ENCODE measurements around the gene CDH2. TPM values are rescaled to one million over a fixed set of nuclear protein-coding genes. Genes with fewer than 3 reads are reported as not detected.

CDH2 gene
- total and polyA plus RNA-seq, 2 donors (not counting 1 experiment from before 2014, with no cell fraction given), result 2.0 to 15.3 TPM

DNA sequence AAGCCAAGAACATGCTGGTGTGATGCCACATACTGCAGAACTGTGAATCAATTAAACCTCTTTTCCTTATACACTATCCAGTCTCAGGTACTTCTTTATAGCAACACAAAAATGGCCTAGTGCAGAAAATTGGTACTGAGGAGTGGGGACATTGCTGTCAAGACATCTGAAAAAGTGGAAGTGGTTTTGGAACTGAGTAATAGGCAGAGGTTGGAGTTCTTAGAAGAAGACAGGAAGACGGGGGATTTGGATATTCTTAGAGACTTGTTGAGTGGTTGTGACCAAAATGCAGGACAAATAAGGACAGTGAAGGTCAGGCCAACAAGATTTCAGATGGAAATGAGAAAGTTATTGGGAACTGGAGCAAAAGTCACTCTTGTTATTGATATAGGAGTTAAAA, 31.3 kb upstream of the CDH2 start:
- peaks cover 4% of the 10 kb centered on the region for H3K4me1 ChIP-seq (ENCODE audit: control insufficient read depth, extremely low read depth, insufficient read depth, low read length)
- H3K27ac ChIP-seq (ENCODE audit: insufficient read depth, low read length), result no peak overlapping the region
- DNase-seq (ENCODE audit: low read depth in 2 of 2), result no peak
- no peak overlapping the region for H3K4me2 ChIP-seq (ENCODE audit: extremely low read depth, insufficient read depth, low read length)
- no peaks in the 10 kb centered on the region for H3K27me3 ChIP-seq (ENCODE audit: control insufficient read depth, insufficient read depth, low read length)
- H3K9me3 ChIP-seq (ENCODE audit: control insufficient read depth, insufficient read depth, low read depth, low read length), result no peaks in the 10 kb centered on the region
- no peaks in the 10 kb centered on the region for H3K79me2 ChIP-seq (ENCODE audit: control insufficient read depth, insufficient read depth, low read length)
- no peak for TF ChIP-seq EZH2 (IDR thresholded peaks at IDR 0.05; ENCODE audit: low read length, missing control alignments)
- TF ChIP-seq, protein P1, sequence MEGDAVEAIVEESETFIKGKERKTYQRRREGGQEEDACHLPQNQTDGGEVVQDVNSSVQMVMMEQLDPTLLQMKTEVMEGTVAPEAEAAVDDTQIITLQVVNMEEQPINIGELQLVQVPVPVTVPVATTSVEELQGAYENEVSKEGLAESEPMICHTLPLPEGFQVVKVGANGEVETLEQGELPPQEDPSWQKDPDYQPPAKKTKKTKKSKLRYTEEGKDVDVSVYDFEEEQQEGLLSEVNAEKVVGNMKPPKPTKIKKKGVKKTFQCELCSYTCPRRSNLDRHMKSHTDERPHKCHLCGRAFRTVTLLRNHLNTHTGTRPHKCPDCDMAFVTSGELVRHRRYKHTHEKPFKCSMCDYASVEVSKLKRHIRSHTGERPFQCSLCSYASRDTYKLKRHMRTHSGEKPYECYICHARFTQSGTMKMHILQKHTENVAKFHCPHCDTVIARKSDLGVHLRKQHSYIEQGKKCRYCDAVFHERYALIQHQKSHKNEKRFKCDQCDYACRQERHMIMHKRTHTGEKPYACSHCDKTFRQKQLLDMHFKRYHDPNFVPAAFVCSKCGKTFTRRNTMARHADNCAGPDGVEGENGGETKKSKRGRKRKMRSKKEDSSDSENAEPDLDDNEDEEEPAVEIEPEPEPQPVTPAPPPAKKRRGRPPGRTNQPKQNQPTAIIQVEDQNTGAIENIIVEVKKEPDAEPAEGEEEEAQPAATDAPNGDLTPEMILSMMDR (conservative IDR thresholded peaks at IDR 0.05 in 1 of 2, IDR thresholded peaks at IDR 0.05 in 1 of 2; ENCODE audit: low read depth in 1 of 2, low read length in 2 of 2), result no peak
- no peak overlapping the region for H2AFZ ChIP-seq (ENCODE audit: low read length)
- H3K4me3 ChIP-seq (replicated peaks in 1 of 4; ENCODE audit: control extremely low read depth in 1 of 4, insufficient read depth in 1 of 4, low read depth in 3 of 4, low read length in 4 of 4), result no peak overlapping the region
- no peaks in the 10 kb centered on the region for H3K36me3 ChIP-seq (ENCODE audit: control insufficient read depth, insufficient read depth, low read length)
- no peaks in the 10 kb centered on the region for H4K20me1 ChIP-seq (ENCODE audit: control insufficient read depth, extremely low read depth, insufficient read depth, low read length)
- H3K9ac ChIP-seq (ENCODE audit: insufficient read depth, low read length), result no peak overlapping the region

DNA sequence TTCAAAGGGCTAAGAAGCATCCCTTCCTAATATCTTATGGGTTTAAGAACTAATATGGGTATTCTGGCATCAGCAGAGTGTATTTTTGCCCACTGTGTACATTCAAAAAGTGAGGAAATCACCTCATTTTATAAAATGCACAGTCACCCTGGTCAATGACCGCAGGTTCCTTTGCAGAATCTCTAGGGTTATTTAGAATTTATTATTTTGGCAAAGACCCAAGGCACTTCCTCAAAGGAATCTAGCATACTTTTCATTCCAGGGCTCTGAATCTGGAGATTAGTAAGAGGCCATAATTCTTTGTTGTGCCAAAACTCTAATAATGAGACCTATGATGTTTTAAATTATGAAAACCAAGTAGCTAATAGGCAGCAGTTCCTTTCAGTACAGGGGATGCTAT, 27.2 kb upstream of the CDH2 start:
- Histone ChIP-seq H3K9me3 (ENCODE audit: control insufficient read depth, insufficient read depth, low read depth, low read length) (no peaks in the 10 kb centered on the region), H3K4me1 (ENCODE audit: control insufficient read depth, extremely low read depth, insufficient read depth, low read length) (peaks cover 4% of the 10 kb centered on the region), H3K9ac (ENCODE audit: insufficient read depth, low read length) (no peak overlapping the region), H3K27me3 (ENCODE audit: control insufficient read depth, insufficient read depth, low read length) (no peaks in the 10 kb centered on the region), H3K4me2 (ENCODE audit: extremely low read depth, insufficient read depth, low read length) (peak overlapping the region; percentile 46), H3K79me2 (ENCODE audit: control insufficient read depth, insufficient read depth, low read length) (no peaks in the 10 kb centered on the region), H3K36me3 (ENCODE audit: control insufficient read depth, insufficient read depth, low read length) (no peaks in the 10 kb centered on the region), H3K27ac (ENCODE audit: insufficient read depth, low read length) (no peak overlapping the region), H4K20me1 (ENCODE audit: control insufficient read depth, extremely low read depth, insufficient read depth, low read length) (no peaks in the 10 kb centered on the region), H2AFZ (ENCODE audit: low read length) (no peak overlapping the region), H3K4me3 (replicated peaks in 1 of 4; ENCODE audit: control extremely low read depth in 1 of 4, insufficient read depth in 1 of 4, low read depth in 3 of 4, low read length in 4 of 4) (no peak overlapping the region)
- peak; percentile 62 to 94 for DNase-seq (ENCODE audit: low read depth in 2 of 2)
- TF ChIP-seq EZH2 (IDR thresholded peaks at IDR 0.05; ENCODE audit: low read length, missing control alignments), result no peak
- TF ChIP-seq, protein P1 (conservative IDR thresholded peaks at IDR 0.05 in 1 of 2, IDR thresholded peaks at IDR 0.05 in 1 of 2; ENCODE audit: low read depth in 1 of 2, low read length in 2 of 2), result no peak

DNA sequence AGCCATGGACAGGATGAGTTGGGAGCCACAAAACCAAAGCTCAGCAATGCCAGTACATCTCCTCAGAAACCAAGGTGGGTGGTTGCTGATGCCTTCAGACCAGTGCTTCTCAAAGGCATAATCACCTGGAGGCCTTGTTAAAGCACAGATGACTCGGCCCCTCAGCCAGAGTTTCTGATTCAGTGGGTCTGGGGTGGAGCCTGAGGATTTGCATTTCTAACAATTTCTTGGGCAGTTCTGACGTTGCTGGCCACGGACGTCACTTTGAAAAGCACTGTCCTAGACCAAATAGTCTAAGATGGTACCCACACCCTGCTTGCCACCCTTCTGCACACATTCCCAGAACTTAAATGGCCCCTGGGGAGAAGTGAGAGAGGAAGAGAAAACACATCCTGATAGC, 24.1 kb upstream of the CDH2 start:
- TF ChIP-seq, protein P1 (conservative IDR thresholded peaks at IDR 0.05 in 1 of 2, IDR thresholded peaks at IDR 0.05 in 1 of 2; ENCODE audit: low read depth in 1 of 2, low read length in 2 of 2), result no peak
- no peak for TF ChIP-seq EZH2 (IDR thresholded peaks at IDR 0.05; ENCODE audit: low read length, missing control alignments)
- H3K9me3 ChIP-seq (ENCODE audit: control insufficient read depth, insufficient read depth, low read depth, low read length), result no peaks in the 10 kb centered on the region

More for the DNA sequence above, 24.1 kb upstream of the CDH2 start:
- Histone ChIP-seq H3K4me1 (ENCODE audit: control insufficient read depth, extremely low read depth, insufficient read depth, low read length) (peaks cover 4% of the 10 kb centered on the region), H3K4me3 (replicated peaks in 1 of 4; ENCODE audit: control extremely low read depth in 1 of 4, insufficient read depth in 1 of 4, low read depth in 3 of 4, low read length in 4 of 4) (no peak overlapping the region), H3K9ac (ENCODE audit: insufficient read depth, low read length) (no peak overlapping the region), H3K79me2 (ENCODE audit: control insufficient read depth, insufficient read depth, low read length) (no peaks in the 10 kb centered on the region), H3K36me3 (ENCODE audit: control insufficient read depth, insufficient read depth, low read length) (no peaks in the 10 kb centered on the region), H3K4me2 (ENCODE audit: extremely low read depth, insufficient read depth, low read length) (no peak overlapping the region), H2AFZ (ENCODE audit: low read length) (no peak overlapping the region), H3K27ac (ENCODE audit: insufficient read depth, low read length) (no peak overlapping the region), H3K27me3 (ENCODE audit: control insufficient read depth, insufficient read depth, low read length) (no peaks in the 10 kb centered on the region), H4K20me1 (ENCODE audit: control insufficient read depth, extremely low read depth, insufficient read depth, low read length) (no peaks in the 10 kb centered on the region)
- no peak for DNase-seq (ENCODE audit: low read depth in 2 of 2)
